Endothelial cell of umbilical vein (primary cell): ENCODE data around the gene ZRANB1. TPM values are rescaled to one million over a fixed set of nuclear protein-coding genes. Genes with fewer than 3 reads are reported as not detected.

Experiments used
- BruUV-seq: library from RNA; stranded (reverse); fragments of 400-500 nt; replicated peaks from 2 replicates; lab custom pipeline; 2021; lab: Mats Ljungman, UMichigan
- CTCF ChIA-PET: fragments of 300-600, 350-600 bp; sonication (Branson Sonifier 250); formaldehyde crosslinking; loops from one replicate; lab custom pipeline; 2021; ENCODE audit warnings: antibody characterized with exemption, inconsistent platforms; lab: Charles Lee
- POLR2A ChIA-PET: fragments of 300-600, 350-600 bp; sonication (Branson Sonifier 250); formaldehyde crosslinking; loops from one replicate; lab custom pipeline; 2021; ENCODE audit warnings: antibody characterized with exemption, inconsistent platforms; lab: Charles Lee
- DNase-seq: peaks from one replicate; pipeline ENCODE4 v3.0.0-alpha.2; 2011; ENCODE audit warnings: low read depth, low spot score
- FAIRE-seq: peaks from 2 replicates; lab custom pipeline; 2011; peaks lifted over from hg19 to GRCh38; lab: Jason Lieb, UNC
- H2AFZ ChIP-seq: 2 replicates; pipeline ENCODE4 v1.6.0; 2012; ENCODE audit warnings: low read depth, low read length, control low read depth, inconsistent platforms
- H3K27ac ChIP-seq: 2 replicates; pipeline ENCODE4 v1.5.1; 2011; ENCODE audit warnings: low read depth, mild to moderate bottlenecking, control low read depth, low read length, moderate library complexity; ENCODE audit not compliant: insufficient read depth
- H3K27me3 ChIP-seq, 2 experiments: 2 replicates each; pipeline versions ENCODE4 v1.6.0 to v1.6.1; 2011; ENCODE audit warnings: low read length in 2 of 2, mixed read lengths in 1 of 2; ENCODE audit not compliant: control insufficient read depth in 2 of 2, insufficient read depth in 2 of 2
- H3K36me3 ChIP-seq, 2 experiments: 2 replicates in 1 of 2; 3 replicates in 1 of 2; pipeline ENCODE4 v1.5.1; 2011; ENCODE audit warnings: low read length in 2 of 2, mild to moderate bottlenecking in 1 of 2, moderate library complexity in 1 of 2; ENCODE audit not compliant: control insufficient read depth in 2 of 2, insufficient read depth in 2 of 2; ENCODE audit errors: extremely low read depth in 1 of 2
- H3K4me1 ChIP-seq: 3 replicates; pipeline ENCODE4 v1.5.1; 2011; ENCODE audit warnings: mild to moderate bottlenecking, low read length; ENCODE audit not compliant: control insufficient read depth, insufficient read depth; ENCODE audit errors: extremely low read depth
- H3K4me2 ChIP-seq: 2 replicates; pipeline ENCODE4 v1.6.1; 2011; ENCODE audit warnings: low read length, control low read depth, mixed read lengths; ENCODE audit not compliant: insufficient read depth
- H3K4me3 ChIP-seq, 3 experiments: fragments of 200-600 bp in 1 of 3; sonication (generic), shearing (Covaris generic) in 1 of 3; replicated peaks in 1 of 3; 2 replicates each; pipeline ENCODE4 v1.5.1; 2011 to 2016; ENCODE audit warnings: control low read depth in 3 of 3, low read length in 3 of 3, mild to moderate bottlenecking in 2 of 3, inconsistent platforms in 1 of 3, low read depth in 1 of 3, moderate library complexity in 1 of 3; ENCODE audit not compliant: insufficient read depth in 1 of 3
- H3K79me2 ChIP-seq: 2 replicates; pipeline ENCODE4 v1.6.0; 2012; ENCODE audit warnings: low read length, inconsistent platforms; ENCODE audit not compliant: control insufficient read depth, insufficient read depth
- H3K9ac ChIP-seq: replicated peaks from 2 replicates; pipeline ENCODE3; 2011; ENCODE audit warnings: low read length, control low read depth; ENCODE audit not compliant: insufficient read depth; ENCODE audit errors: extremely low read depth
- H3K9me1 ChIP-seq: replicated peaks from 3 replicates; pipeline ENCODE4 v1.6.0; 2011; ENCODE audit warnings: mild to moderate bottlenecking, low read length; ENCODE audit not compliant: control insufficient read depth, insufficient read depth; ENCODE audit errors: extremely low read depth
- H3K9me3 ChIP-seq: replicated peaks from 2 replicates; pipeline ENCODE4 v1.5.1; 2012; ENCODE audit warnings: low read length, inconsistent platforms; ENCODE audit not compliant: control insufficient read depth, insufficient read depth
- H4K20me1 ChIP-seq: replicated peaks from 2 replicates; pipeline ENCODE3; 2011; ENCODE audit warnings: mild to moderate bottlenecking, low read length; ENCODE audit not compliant: control insufficient read depth, insufficient read depth; ENCODE audit errors: extremely low read depth
- CTCF ChIP-seq, 2 donors: IDR thresholded peaks; 1 replicate in 1 of 2; 2 replicates in 1 of 2; pipeline ENCODE4 v1.5.1; 2011; ENCODE audit warnings: low read length in 2 of 2, mild to moderate bottlenecking in 2 of 2, moderate library complexity in 2 of 2, control low read depth in 1 of 2, inconsistent platforms in 1 of 2, low read depth in 1 of 2; ENCODE audit not compliant: insufficient read depth in 1 of 2; ENCODE audit errors: extremely low read depth in 1 of 2
- EZH2 ChIP-seq: IDR thresholded peaks from 2 replicates; pipeline ENCODE4 v1.6.1; 2012; ENCODE audit warnings: borderline replicate concordance, low read depth, mild to moderate bottlenecking, moderate library complexity, low read length, inconsistent platforms; ENCODE audit not compliant: severe bottlenecking
- FOS ChIP-seq: IDR thresholded peaks from 2 replicates; pipeline ENCODE4 v1.6.1; 2011; ENCODE audit warnings: mild to moderate bottlenecking, low read length, moderate library complexity, borderline replicate concordance; ENCODE audit not compliant: insufficient read depth
- GATA2 ChIP-seq: IDR thresholded peaks from 2 replicates; pipeline ENCODE4 v1.7.0; 2011; ENCODE audit warnings: low read depth, mild to moderate bottlenecking, moderate library complexity, mixed read lengths, low read length; ENCODE audit not compliant: insufficient read length, insufficient read depth
- JUN ChIP-seq: IDR thresholded peaks from 2 replicates; pipeline ENCODE4 v1.6.1; 2011; ENCODE audit warnings: borderline replicate concordance, low read depth; ENCODE audit not compliant: insufficient read length, insufficient read depth
- MAX ChIP-seq: IDR thresholded peaks from 2 replicates; pipeline ENCODE4 v1.6.1; 2011; ENCODE audit not compliant: insufficient read depth, insufficient read length
- MYC ChIP-seq: IDR thresholded peaks from one replicate; pipeline ENCODE4 v1.6.1; 2011; ENCODE audit warnings: mild to moderate bottlenecking, low read depth, low read length
- POLR2A ChIP-seq: IDR thresholded peaks from 2 replicates; pipeline ENCODE4 v1.6.1; 2012; ENCODE audit warnings: low read depth, mild to moderate bottlenecking, control low read depth, low read length
- POLR2AphosphoS5 ChIP-seq: IDR thresholded peaks from 2 replicates; pipeline ENCODE4 v1.6.1; 2012; ENCODE audit warnings: low read depth, mild to moderate bottlenecking, control low read depth, low read length, moderate library complexity; ENCODE audit not compliant: insufficient read depth
- dilution Hi-C: fragments of 300-500 bp; cut with MboI; formaldehyde crosslinking; loops from one replicate; pipeline ENCODE4 v1.15.0; 2019; ENCODE audit warnings: low sequenced_read_pairs; ENCODE audit not compliant: extremely low pct_ligation_motif_present
- intact Hi-C: fragments of 100-400 bp; cut with micrococcal nuclease; formaldehyde crosslinking; loops from one replicate; pipeline ENCODE4 v1.10.0; 2022
- polyA plus RNA-seq, 4 experiments: library from polyadenylated mRNA; depleted of rRNA in 3 of 4; stranded (reverse) in 3 of 4; unstranded in 1 of 4; fragments of >200 nt; gene quantifications; 2 replicates each; pipeline versions ENCODE4 v1.2.1 to v1.2.3, GENCODE V29; 2011 to 2012; ENCODE audit warnings: missing spikeins in 1 of 4
- total RNA-seq: library from RNA; stranded (reverse); gene quantifications from 2 replicates; pipeline ENCODE4 v1.2.3, GENCODE V29; 2021

The ZRANB1 gene
- total and polyA plus RNA-seq, 2 donors (not counting 3 experiments of a cell fraction or from before 2014, with no cell fraction given) = 6.2 to 17.7 TPM

DNA sequence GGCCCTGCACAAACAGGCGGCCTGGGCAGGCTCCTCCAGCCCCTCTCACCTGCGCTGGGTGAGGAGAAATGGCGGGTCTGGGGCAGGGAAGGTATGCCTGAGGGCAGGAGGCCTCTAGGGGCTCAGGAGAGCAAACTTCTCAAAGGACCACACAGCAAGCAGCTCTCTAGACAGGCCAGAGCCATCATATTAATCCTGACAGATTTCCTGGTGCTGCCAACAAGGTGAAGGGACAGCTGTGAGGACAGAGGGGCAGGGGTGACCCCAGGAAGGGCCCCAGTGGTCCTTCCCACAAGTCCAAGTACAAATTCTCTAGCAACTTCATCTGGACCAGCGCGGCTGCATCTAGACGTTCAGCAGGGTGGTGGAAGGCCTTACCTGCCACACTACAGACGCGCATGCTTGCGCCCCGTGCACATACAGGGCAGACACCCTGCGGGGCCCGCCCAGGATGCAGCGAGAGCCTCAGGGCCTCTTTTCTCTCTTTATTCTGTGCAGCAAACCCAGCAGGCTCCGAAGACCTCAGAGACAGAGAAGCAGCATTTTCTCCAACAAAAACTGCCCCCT is 62.1 kb downstream of the ZRANB1 start:
- H3K36me3 ChIP-seq = peaks cover 2 to 59% of the 10 kb centered on the region in 2 experiments
- no TSS peak for BruUV-seq
- peaks cover 26% of the 10 kb centered on the region for H3K79me2 ChIP-seq
- intact Hi-C loops = no loop called here
- TF ChIP-seq POLR2A (no peak), JUN (no peak), MAX (no peak), FOS (no peak), POLR2AphosphoS5 (no peak), GATA2 (no peak), MYC (no peak), CTCF (IDR thresholded peaks at IDR 0.05; ENCODE audit: extremely low read depth in 1 of 2, insufficient read depth in 1 of 2, low read depth in 1 of 2, low read length in 2 of 2) (no peak), EZH2 (no peak)
- no peak overlapping the region for H2AFZ ChIP-seq
- H3K9ac ChIP-seq = no peak overlapping the region
- H4K20me1 ChIP-seq = no peaks in the 10 kb centered on the region
- ChIA-PET POLR2A (no interaction called here), CTCF (interaction anchor here (2.8 kb wide), 1 partner anchor 11 kb away, joined by 18 read pairs; no protein-coding TSS in a partner anchor)
- H3K27ac ChIP-seq = no peak overlapping the region
- no peak overlapping the region for H3K4me3 ChIP-seq
- FAIRE-seq = no peak
- H3K9me1 ChIP-seq = no peaks in the 10 kb centered on the region
- no peaks in the 10 kb centered on the region for H3K27me3 ChIP-seq
- H3K4me1 ChIP-seq = no peaks in the 10 kb centered on the region
- no peak for DNase-seq
- no peak overlapping the region for H3K4me2 ChIP-seq
- H3K9me3 ChIP-seq = no peaks in the 10 kb centered on the region
- dilution Hi-C loops = no loop called here
